ENCODE results near the gene HSPA13. TPM values are rescaled to one million over a fixed set of nuclear protein-coding genes. Genes with fewer than 3 reads are reported as not detected.

Gene HSPA13
- total RNA-seq, 2 experiments from 2014 or later, result 14.6 to 31.7 TPM

DNA sequence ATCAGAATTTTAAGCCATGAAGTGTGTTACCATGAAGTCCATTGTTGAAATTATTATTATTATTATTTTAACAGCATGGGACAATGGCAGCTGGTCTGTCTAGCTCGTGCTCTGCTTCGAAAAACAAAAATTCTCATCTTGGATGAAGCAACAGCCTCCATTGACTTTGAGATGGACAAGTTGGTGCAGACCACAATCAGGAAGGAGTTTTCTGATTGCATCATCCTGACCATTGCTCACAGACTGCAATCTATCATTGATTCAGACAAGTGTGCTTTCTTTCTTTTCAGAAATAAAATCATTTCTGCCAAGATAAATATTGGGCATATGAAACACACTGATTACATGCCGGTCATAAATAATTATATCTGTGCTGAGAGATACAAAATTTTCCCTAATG is 21.0 kb downstream of the HSPA13 start:
- no peak overlapping the region for H2AFZ ChIP-seq (ENCODE audit: low read length)
- no TSS peak for BruUV-seq (replicated peaks)
- no peaks in the 10 kb centered on the region for H3K79me2 ChIP-seq (ENCODE audit: insufficient read depth, low read depth, low read length)
- no peak overlapping the region for H3K4me3 ChIP-seq (ENCODE audit: low read depth, low read length, poor library complexity, severe bottlenecking)
- ChIA-PET CTCF (ENCODE audit: unreplicated experiment) (no interaction called here), POLR2A (no interaction called here)
- no peak for TF ChIP-seq EZH2phosphoT487 (IDR thresholded peaks at IDR 0.05; ENCODE audit: borderline replicate concordance, low read depth, low read length)
- TF ChIP-seq, protein P1, sequence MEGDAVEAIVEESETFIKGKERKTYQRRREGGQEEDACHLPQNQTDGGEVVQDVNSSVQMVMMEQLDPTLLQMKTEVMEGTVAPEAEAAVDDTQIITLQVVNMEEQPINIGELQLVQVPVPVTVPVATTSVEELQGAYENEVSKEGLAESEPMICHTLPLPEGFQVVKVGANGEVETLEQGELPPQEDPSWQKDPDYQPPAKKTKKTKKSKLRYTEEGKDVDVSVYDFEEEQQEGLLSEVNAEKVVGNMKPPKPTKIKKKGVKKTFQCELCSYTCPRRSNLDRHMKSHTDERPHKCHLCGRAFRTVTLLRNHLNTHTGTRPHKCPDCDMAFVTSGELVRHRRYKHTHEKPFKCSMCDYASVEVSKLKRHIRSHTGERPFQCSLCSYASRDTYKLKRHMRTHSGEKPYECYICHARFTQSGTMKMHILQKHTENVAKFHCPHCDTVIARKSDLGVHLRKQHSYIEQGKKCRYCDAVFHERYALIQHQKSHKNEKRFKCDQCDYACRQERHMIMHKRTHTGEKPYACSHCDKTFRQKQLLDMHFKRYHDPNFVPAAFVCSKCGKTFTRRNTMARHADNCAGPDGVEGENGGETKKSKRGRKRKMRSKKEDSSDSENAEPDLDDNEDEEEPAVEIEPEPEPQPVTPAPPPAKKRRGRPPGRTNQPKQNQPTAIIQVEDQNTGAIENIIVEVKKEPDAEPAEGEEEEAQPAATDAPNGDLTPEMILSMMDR (conservative IDR thresholded peaks at IDR 0.05; ENCODE audit: low read length), result no peak
- no peak for DNase-seq (ENCODE audit: low spot score)
- no peaks in the 10 kb centered on the region for H3K36me3 ChIP-seq (ENCODE audit: insufficient read depth, low read length)
- no peak overlapping the region for H3K27ac ChIP-seq (ENCODE audit: low read depth, low read length, poor library complexity, severe bottlenecking)
- intact Hi-C loops (cut with micrococcal nuclease; ENCODE audit: unreplicated experiment), result no loop called here
- no peaks in the 10 kb centered on the region for H3K9me2 ChIP-seq (ENCODE audit: insufficient read depth, low read length)
- H3K4me2 ChIP-seq (ENCODE audit: low read length), result no peak overlapping the region
- H3K9me3 ChIP-seq (ENCODE audit: low read length), result no peaks in the 10 kb centered on the region
- H3K4me1 ChIP-seq (ENCODE audit: insufficient read depth, low read length, poor library complexity, severe bottlenecking), result no peaks in the 10 kb centered on the region
- no peaks in the 10 kb centered on the region for H4K20me1 ChIP-seq (ENCODE audit: insufficient read depth, low read length)

DNA sequence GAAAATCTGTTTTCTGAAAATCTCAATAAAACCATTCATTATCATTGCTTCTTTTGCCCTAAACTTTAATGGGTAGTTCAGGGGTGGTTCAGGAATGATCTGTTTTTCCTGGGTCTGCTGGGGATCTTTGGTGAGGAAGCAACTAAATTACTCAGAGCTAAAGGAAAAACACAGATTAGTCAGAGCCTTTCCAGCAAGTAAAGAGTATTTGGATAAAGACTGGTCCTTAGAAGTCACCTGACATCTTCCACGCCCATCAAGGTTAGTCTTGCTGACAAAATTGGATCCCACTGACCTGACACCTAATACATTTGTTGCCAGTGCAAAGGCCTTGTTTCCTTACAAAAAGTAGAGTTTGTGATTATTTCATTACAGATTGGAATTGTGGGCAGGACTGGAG is 24.2 kb downstream of the HSPA13 start:
- CTCF ChIA-PET (ENCODE audit: unreplicated experiment), result no interaction called here

DNA sequence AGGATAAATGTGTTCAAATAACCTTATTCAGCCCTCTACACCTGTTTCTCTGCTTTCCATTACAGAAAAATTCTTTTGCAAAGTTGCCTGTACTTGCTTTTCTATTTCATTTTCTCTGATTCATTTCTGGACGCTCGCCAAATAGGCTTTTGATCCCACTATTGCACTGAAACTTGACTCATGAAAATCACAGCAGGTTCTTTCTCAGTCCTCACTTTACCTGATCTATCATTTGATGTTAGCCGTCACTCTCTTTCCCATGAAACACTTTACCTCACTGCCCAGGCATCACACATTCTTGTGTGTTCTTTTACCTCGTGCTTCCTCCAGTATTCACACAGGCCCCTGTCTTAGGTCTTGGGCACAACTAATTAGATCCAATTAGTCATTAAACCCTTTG is 26.2 kb downstream of the HSPA13 start:
- no peak for DNase-seq (ENCODE audit: low spot score)
- Histone ChIP-seq H3K9me2 (ENCODE audit: insufficient read depth, low read length) (no peaks in the 10 kb centered on the region), H3K9me3 (ENCODE audit: low read length) (no peaks in the 10 kb centered on the region), H3K79me2 (ENCODE audit: insufficient read depth, low read depth, low read length) (no peaks in the 10 kb centered on the region), H3K27ac (ENCODE audit: low read depth, low read length, poor library complexity, severe bottlenecking) (no peak overlapping the region), H3K4me2 (ENCODE audit: low read length) (no peak overlapping the region), H4K20me1 (ENCODE audit: insufficient read depth, low read length) (no peaks in the 10 kb centered on the region), H3K36me3 (ENCODE audit: insufficient read depth, low read length) (no peaks in the 10 kb centered on the region), H3K4me1 (ENCODE audit: insufficient read depth, low read length, poor library complexity, severe bottlenecking) (no peaks in the 10 kb centered on the region), H2AFZ (ENCODE audit: low read length) (no peak overlapping the region), H3K4me3 (ENCODE audit: low read depth, low read length, poor library complexity, severe bottlenecking) (no peak overlapping the region)
- BruUV-seq (replicated peaks), result no TSS peak
- POLR2A ChIA-PET, result interaction anchor here (0.6 kb wide), 1 partner anchor 81 kb away, joined by 7 read pairs; no protein-coding TSS in a partner anchor
- intact Hi-C loops (cut with micrococcal nuclease; ENCODE audit: unreplicated experiment), result no loop called here
- TF ChIP-seq, protein P1 (conservative IDR thresholded peaks at IDR 0.05; ENCODE audit: low read length), result no peak
- no peak for TF ChIP-seq EZH2phosphoT487 (IDR thresholded peaks at IDR 0.05; ENCODE audit: borderline replicate concordance, low read depth, low read length)
- CTCF ChIA-PET (ENCODE audit: unreplicated experiment), result no interaction called here

More for the DNA sequence above, 24.2 kb downstream of the HSPA13 start:
- no peak for DNase-seq (ENCODE audit: low spot score)
- no peaks in the 10 kb centered on the region for H4K20me1 ChIP-seq (ENCODE audit: insufficient read depth, low read length)
- no peaks in the 10 kb centered on the region for H3K9me2 ChIP-seq (ENCODE audit: insufficient read depth, low read length)
- H3K9me3 ChIP-seq (ENCODE audit: low read length), result no peaks in the 10 kb centered on the region
- H3K27ac ChIP-seq (ENCODE audit: low read depth, low read length, poor library complexity, severe bottlenecking), result no peak overlapping the region
- intact Hi-C loops (cut with micrococcal nuclease; ENCODE audit: unreplicated experiment), result no loop called here
- no peak overlapping the region for H2AFZ ChIP-seq (ENCODE audit: low read length)
- no peak overlapping the region for H3K4me3 ChIP-seq (ENCODE audit: low read depth, low read length, poor library complexity, severe bottlenecking)
- H3K79me2 ChIP-seq (ENCODE audit: insufficient read depth, low read depth, low read length), result no peaks in the 10 kb centered on the region
- BruUV-seq (replicated peaks), result no TSS peak
- POLR2A ChIA-PET, result interaction anchor here (0.5 kb wide), 1 partner anchor 55 kb away, joined by 3 read pairs; no protein-coding TSS in a partner anchor
- H3K4me2 ChIP-seq (ENCODE audit: low read length), result no peak overlapping the region
- no peaks in the 10 kb centered on the region for H3K4me1 ChIP-seq (ENCODE audit: insufficient read depth, low read length, poor library complexity, severe bottlenecking)
- TF ChIP-seq EZH2phosphoT487 (IDR thresholded peaks at IDR 0.05; ENCODE audit: borderline replicate concordance, low read depth, low read length), result no peak
- TF ChIP-seq, protein P1 (conservative IDR thresholded peaks at IDR 0.05; ENCODE audit: low read length), result no peak
- H3K36me3 ChIP-seq (ENCODE audit: insufficient read depth, low read length), result no peaks in the 10 kb centered on the region
